NCI-H1092 treated with DMSO at 0.1 percent for 48 hours (cell line): ENCODE results near the gene SCAMP1.
"Not testable (repeated sequence)": the region's sequence is repeated elsewhere in the genome, so short reads cannot be mapped to it uniquely, and the experiment has no call there.

Experiments
- DNase-seq: peaks from one replicate; lab custom pipeline; 2025; lab: John Stamatoyannopoulos, UW

SCAMP1 gene

DNA sequence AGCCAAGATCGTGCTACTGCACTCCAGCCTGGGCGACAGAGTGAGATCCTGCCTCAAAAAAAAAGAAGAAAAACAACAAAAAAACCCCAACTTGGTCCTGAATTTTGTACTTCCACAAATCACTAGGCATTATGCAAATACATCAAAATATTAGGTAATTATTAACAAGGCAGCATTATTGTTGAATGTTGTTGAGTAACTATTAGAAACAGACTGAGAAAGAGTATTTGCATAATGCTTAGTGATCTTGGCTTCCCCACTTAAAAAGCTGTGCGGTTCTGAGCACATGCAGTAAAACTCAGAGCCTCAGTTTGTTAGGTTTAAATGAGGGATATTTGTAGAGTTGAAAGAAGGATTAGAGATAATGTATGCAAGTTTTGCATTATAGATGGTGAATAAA is 64.2 kb downstream of the SCAMP1 start:
- DNase-seq = no peak

DNA sequence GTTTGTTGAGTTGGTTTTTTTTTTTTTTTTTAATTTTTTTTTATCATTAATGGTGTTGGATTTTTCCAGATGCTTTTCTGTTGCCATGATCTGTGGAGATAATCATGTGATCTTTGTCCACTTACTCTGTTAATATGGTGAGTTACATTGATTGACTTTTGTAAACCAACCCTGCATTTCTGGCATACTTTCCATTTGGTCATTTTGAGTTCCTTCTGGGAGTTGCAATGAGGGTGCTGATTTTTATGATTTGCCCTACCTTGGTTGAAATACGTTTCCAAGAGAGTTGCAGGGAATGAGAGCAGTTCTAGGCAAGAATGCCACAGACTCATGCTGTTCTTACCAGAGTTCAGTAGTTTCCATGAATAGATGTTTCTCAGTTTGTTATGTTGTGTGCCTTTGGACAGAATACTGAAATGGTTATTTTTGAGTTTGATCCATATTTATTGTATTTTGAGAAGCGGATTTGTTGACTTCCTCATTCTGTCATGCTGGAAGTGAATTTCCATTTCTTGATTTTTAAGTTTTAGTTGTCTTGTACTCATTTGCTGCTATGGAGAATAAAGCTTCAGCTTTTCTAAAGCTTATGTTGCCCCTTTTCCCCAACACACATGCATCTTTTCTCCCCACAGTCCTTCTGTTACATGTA is 69.0 kb downstream of the SCAMP1 start:
- DNase-seq = no peak

DNA sequence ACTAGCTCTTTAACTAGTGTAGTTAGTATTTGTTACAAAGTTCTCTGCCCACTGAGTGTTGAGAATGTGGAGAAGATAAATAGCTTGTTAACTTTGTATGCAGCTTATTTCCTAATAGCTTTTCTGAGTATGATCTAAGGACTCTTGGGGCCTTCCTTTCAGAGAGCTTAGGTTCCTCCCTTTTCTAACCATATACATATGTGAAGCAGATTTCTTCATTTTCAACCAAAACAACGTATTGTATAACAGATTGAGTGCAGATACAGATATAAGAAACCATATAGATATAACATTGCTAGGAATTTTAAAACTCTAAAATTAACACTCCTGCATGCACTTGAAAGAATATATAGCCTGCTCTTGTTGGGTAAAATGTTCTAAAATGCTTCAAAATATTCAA is 70.4 kb downstream of the SCAMP1 start:
- DNase-seq = no peak

DNA sequence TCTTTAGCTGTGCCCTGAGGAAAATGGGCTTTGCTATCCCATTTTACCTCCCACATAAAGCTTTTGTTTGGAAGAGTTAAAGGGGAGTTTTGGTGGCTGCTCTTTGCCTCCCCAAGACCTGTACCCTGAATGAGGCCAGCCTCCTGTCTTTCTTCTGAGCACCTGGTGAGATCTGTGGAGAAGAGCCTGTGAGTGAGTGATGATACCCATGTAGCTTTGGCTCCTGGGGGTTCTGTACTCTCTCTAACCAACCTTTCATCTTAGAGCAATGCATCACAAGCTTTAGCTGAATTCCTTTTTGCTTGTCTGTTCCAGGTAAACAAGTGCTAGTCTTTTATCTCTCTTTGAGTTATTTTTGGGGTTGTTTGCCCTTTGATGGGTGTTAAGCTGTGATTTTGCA is 73.6 kb downstream of the SCAMP1 start:
- DNase-seq = no peak

DNA sequence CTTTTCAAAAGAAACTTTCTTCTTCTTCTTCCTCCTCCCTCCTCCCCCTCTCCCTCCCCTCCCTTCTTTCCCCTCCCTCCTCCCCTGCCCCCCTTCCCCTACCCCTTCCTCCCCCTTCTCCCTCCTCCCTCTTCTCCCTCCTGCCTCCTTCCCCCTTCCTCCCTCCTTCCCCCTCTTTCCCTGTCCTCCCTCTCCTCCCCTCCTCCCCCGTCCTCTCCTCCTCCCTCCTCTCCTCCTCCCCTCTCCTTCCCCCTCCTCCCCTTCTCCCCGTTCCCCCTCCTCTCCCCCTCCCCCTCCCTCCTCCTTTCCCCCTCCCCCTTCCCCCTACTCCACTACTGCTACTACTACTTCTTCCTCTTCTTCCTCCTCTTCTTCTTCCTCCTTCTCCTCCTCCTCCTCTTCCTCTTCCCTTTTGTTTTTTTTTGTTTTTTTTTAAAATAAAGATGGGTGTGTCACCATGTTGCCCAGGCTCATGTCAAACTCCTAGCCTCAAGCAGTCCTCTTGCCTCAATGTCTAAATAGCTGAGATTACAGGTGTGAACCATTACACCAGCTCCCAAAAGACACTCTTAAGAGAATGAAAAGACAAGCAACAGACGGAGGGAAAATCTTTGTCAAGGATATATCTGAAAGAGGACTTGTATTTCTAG is 87.5 kb downstream of the SCAMP1 start:
- no peak for DNase-seq

DNA sequence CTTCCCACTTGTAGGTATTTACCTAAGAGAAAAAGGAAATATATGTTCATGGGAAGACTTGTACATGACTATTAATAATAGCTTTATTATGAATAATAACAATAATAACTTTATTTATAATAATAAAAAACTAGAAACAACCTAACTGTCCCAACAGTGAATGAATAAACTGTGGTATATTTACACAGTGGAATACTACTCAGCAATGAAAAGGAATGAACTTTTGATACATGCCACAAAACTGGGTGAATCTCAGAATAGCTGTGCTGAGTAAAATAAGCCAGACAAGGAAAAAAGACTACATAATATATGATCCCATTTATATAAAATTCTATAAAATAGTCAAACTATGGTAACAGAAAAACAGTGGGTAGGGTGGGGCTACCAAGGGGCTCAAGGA is 88.7 kb downstream of the SCAMP1 start:
- no peak for DNase-seq

DNA sequence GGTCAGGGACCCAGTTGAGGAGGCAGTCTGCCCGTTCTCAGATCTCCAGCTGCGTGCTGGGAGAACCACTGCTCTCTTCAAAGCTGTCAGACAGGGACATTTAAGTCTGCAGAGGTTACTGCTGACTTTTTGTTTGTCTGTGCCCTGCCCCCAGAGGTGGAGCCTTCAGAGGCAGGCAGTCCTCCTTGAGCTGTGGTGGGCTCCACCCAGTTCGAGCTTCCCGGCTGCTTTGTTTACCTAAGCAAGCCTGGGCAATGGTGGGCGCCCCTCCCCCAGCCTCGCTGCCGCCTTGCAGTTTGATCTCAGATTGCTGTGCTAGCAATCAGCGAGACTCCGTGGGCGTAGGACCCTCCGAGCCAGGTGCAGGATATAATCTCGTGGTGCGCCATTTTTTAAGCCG is 97.1 kb downstream of the SCAMP1 start:
- not testable (repeated sequence) for DNase-seq

DNA sequence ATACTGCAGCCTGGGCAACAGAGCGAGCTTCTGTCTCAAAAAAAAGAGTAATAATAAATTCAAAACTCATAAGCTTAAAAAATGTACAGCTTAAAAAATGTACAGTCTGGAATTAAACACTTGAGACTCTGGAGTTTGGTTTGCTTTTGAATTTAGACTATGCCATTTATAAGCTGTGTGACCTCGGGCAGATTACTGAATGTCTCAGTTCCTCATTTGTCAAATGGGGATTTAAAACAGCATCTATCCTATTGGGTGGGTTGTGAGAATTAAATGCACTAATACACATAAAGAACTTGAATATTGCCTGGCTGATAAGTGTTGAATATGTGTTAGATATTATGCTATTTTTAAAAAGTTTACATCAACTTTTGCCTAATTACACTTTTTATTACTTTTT is 98.4 kb downstream of the SCAMP1 start:
- no peak for DNase-seq

DNA sequence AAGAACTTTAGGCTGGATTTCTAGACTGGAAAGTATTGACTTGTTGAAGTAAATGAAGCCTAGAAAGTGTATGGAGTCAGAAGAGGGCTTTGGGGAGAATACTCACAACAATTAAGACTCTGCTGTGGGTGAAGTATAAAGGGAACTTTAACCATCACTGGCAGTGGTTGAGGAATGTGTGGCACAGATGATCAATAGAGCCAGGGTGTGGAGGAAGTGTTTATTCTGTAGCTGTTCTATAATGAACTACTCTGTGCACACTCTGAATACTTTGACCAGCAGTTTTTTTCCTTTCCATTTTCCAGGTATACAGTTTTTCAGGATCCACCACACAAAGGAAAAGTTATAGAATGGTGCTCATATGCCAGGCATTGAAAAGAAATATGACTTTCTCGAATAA is 106.7 kb downstream of the SCAMP1 start:
- DNase-seq = no peak

DNA sequence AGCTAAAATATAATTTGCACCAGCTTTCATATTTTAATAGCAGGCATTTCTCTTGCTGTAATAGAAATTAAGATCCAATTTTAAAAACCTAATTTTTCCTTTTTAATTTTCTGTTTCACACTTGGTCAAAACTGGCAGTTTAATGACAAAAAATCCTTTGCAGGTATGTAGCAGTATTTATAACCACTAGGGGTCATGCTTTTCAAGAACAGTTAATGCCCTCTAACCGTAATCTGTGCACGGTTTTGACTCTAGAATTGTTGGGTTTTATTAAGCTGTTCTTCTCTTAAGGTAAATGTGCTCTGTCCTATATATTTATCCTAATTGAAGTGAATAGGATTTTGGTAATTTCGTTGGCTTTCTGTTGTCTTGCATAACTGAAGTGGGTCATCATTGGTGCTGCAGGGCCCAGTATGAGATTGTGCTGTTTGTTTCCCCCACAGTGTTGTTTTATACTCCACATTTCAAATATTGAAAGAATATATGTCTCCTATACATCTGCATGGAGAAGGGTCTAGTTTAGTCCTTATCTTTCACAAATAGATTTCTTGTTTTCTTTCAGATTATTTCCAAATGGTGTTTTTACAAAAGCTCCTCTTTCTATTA is 107.4 kb downstream of the SCAMP1 start:
- DNase-seq = peak; percentile 6

DNA sequence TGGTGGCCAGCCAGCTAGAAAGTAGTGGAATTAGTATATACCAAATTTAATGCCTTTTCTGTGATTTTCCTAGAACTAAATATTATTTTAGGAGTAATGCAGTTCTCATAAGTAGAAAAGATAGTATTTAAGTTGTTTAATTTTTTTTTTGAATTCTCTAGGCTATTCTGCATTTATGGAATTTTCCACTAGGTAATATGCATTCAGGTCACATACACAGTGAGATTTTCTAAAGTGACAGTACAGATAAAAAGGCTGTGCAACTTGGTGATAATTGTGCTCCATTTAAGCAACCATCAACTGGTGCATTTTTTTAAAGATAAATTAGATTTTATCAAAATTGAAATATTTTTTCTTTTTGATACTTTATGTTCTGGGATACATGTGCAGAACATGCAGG is 111.5 kb downstream of the SCAMP1 start:
- no peak for DNase-seq

DNA sequence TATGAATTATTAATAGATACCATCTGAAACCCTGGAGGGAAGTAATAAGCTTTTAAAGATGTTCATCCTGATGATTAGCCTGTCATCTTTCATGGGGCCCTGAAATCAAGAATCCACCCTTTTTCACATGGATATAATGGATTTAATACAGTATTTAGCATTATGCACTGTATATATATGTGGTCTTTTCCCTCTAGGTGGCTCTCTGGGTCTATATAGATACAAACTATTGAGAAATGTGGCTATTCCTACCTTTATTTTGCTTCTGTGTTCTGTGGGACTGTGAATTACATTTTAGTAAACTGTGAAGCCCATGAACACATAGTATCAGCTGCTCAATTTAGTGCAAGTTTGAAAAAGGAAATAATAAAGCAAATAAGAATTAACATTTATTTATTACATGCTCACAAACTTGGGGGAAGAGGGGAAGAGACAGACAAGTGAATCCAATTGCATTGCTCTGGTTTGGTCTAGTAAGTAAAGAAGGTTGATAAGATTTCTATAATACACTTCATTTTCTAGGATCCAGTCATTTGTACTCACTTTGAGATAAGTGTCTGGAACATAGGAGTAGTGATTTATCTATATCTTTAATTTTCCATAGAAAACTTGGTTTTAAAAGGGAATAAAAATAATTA is 112.2 kb downstream of the SCAMP1 start:
- DNase-seq = no peak

DNA sequence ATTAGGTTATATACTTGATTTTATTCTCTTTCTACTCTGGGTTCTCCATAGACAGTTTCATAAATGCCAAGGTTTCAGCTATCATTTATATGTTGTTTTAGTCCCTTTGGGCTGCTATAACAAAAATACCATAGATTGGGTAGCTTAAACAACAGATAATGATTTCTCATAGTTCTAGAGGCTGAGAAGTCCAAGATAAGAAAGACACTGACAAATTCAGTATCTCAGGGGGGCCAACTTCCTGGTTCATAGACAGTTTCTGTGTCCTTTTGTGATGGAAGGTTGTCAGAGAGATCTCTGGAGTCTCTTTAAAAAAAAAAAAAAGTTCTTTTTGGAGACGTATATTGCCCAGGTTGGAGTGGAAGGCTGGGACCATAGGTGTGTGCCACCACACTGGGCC is 113.3 kb downstream of the SCAMP1 start:
- DNase-seq = no peak

DNA sequence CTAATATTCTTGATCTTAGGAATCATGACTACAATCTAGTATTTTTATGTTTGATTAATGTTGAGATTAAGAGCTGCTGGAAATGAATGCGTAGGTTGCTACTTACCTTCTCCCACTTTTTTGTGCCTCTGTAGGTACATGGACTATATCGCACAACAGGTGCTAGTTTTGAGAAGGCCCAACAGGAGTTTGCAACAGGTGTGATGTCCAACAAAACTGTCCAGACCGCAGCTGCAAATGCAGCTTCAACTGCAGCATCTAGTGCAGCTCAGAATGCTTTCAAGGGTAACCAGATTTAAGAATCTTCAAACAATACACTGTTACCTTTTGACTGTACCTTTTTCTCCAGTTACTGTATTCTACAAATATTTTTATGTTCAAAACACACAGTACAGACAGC is 115.0 kb downstream of the SCAMP1 start:
- no peak for DNase-seq

DNA sequence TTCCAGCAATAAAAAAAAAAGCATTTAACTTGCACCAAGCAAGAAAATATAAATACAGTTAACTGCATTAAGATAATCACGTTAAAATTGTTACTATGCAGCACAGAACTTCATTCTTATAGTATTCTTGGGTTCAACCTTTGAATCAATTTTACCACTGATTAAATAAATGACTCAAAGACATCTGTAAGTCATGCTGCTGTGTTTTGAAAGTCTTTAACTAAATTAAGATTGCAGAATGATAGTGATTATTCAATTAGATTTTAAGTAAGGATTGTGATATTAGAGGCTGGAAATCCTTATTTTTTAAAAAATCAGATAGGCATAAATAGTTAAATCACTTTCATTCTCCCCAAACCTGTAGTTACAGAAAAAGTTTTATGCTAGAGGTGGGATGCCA is 116.4 kb downstream of the SCAMP1 start:
- no peak for DNase-seq

DNA sequence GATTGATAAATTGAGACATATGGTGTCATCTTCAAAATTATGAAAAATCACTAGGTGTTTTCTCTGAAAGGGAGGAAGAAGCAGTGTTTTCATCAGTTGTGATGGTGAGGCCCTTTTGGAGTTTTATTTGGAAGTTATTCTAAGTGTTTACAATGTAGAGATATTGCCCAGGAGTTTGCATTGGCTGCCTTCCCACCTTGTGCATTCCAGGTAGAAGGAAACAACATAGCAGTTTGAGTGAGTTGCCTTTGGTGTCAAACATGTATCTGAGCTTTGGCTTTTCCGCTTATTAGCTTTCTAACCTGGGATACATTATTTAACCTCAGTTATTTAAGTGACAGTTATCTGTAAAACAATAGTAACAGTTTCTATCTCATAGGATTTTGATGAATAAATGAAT is 122.5 kb downstream of the SCAMP1 start:
- DNase-seq = no peak

DNA sequence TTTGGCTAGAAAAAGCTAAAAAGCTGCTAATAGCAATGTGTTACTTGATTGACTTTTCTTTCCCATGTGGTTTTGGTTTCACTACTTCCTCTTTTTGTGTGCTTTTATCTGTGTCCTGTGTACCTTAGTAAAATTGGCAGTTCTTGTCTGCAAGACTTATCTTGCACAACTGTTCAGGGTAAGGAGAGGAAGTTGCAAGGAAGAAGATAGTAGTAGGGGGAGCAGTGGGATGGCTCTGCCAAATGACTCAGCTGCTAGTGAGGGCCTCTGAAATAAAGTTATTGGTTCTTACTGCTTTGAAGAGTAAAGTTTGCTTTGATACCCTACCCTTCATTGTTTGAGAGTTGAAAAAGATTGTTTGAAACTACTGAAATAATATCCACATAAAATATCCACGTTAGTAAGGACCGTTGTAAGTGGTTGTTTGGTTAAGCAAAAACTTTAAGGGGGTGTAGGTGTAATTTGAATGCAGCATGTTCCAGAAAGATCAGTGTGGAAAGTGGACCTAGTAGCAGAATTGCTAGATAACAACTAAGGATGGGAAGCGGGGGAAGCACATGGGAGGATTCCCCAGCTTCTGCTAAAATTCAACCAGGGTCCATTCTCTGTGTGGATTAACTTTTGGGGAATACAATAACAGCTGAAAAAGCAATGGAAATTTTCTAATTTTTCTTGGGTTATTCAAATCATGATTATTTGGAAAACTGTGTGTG is 123.5 kb downstream of the SCAMP1 start:
- no peak for DNase-seq

DNA sequence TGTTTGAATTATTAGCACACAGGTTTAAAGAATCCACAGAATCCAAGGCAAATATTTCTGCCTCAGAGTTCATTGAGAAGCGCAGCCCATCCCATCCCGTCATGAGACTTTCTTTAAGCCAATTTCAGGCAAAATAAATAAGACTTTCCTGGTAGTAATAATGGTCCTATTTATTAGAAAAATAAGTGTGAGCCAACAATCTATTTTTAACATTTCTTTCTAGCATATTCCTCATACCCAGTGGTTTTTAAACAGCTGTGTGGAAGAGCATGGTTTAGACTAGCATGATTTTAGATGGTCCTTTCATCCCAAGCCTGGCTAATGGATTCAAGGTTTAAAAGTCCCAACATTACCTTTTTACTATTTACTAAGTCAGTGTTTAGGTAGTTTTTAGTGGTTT is 125.8 kb downstream of the SCAMP1 start:
- no peak for DNase-seq

DNA sequence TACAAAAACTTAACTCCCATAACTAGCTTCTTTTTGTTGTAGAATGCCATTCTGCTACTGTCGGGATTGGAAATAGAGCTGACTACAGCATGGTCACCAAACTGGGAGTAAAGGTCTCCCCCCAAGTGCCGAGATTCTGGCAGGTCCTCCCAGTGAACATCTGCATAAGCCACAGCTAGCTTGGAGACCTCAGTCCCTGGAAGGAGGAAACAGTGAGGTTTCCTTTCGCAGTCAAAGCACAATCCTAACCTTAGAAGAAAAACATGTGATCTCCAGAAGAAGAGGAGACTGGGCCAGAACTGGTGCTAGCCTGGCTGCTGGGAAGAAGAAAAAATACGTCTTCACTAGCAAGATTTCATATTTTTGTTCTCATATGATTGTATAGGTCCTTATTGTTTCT is 127.4 kb downstream of the SCAMP1 start:
- DNase-seq = no peak

DNA sequence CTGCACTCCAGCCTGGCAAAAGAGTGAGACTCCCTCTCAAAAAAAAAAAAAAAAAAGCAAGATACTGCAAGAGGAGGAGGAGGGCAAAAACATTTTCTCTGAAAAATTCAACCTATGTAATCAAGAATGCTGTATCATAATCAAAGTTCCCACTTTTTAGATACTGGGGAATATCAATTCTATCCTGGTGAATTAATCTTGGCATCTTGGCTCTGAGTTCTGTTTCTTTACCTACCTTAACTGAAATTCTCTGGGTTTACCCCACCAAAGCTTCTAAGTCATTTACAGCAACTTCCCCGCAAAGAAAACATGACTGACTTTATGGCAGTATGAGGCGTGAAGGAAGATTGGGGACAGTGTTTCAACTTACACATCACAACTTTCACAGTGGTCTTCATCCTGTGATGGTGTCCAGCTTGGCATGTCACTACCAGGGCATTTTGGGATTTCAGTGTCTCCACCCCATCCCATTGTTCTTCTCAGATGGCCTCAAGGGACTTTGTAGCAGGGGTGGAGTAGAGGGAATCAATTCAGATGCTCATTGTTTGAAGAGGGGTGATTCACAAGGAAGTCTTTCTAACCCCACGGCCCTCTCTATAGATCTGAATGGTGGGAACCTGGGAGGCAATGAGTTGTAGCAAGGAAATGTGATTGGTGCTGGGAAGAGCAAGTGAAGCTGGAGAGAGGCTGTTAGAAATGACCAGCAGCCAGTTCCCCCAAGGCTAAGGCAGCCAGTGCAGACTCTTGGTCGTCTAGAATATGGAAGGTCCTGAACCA is 130.5 kb downstream of the SCAMP1 start:
- DNase-seq = no peak

DNA sequence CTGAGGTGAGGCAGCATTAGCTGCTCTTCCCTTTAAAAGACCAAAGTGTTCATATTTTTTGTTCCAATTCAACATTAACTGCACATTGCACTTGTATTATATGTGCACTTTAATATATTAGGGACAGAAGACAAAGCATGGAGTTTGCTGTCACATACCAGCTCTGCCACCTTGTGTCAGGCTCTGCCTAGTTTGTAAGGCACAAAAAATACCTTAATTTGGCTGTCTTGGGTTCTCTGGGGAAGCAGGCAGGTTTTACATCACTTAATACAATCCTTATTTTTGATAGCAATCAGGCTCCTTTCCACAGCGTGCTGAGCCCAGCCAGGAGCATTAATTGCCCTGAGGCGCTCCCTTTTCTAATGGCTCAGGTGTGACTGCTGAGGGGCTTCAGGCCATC is 131.8 kb downstream of the SCAMP1 start:
- DNase-seq = no peak

DNA sequence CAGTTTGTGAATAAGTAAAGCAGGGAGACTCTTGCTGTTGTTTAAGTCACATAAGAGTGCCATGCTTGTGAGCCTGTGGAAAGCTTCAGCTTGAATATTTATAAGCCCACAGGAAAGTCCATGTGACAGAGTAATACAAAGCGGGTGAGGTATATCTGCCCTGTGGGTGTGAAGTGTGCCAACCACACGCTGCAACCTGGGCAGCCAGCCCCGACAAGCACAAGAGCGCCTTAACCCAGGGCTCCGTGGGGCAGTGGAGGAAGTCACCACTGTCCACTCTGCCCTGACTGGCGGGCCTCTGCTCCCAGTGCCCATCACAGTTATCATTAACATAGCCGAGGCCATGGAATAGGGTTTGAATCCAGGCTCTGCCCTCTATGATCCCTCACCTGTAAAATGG is 132.2 kb downstream of the SCAMP1 start:
- no peak for DNase-seq
